ENCODE data around the gene HACD3.

HACD3 gene

DNA sequence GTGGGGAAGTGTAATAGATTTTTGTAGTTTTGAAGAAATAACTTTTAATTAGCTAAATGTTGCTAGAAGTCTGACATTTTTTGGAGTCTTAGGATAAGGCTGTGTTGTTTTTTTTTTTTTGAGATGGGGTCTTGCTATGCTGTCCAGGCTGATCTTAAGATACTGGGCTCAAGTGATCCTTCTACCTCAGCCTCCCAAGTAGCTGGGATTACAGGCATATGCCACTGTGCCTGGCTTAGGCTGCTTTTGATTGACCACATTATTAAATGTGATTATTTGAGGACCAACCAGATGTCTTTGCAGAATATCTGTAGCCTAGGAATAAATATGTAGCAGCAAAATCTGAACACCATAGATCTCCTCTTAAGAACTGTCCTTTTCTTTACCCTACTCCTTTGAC, 29.7 kb downstream of the HACD3 start:
- TF ChIP-seq, protein P1, sequence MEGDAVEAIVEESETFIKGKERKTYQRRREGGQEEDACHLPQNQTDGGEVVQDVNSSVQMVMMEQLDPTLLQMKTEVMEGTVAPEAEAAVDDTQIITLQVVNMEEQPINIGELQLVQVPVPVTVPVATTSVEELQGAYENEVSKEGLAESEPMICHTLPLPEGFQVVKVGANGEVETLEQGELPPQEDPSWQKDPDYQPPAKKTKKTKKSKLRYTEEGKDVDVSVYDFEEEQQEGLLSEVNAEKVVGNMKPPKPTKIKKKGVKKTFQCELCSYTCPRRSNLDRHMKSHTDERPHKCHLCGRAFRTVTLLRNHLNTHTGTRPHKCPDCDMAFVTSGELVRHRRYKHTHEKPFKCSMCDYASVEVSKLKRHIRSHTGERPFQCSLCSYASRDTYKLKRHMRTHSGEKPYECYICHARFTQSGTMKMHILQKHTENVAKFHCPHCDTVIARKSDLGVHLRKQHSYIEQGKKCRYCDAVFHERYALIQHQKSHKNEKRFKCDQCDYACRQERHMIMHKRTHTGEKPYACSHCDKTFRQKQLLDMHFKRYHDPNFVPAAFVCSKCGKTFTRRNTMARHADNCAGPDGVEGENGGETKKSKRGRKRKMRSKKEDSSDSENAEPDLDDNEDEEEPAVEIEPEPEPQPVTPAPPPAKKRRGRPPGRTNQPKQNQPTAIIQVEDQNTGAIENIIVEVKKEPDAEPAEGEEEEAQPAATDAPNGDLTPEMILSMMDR (IDR thresholded peaks at IDR 0.05; ENCODE audit: low read depth, low read length) = no peak
- Histone ChIP-seq H3K4me3 (ENCODE audit: low read depth, low read length) (no peak overlapping the region), H3K9me3 (no peaks in the 10 kb centered on the region), H3K4me1 (0 out of 2 replicates have a peak, but pooled peaks cover 3% of the 10 kb centered on the region), H3K36me3 (peaks cover 90% of the 10 kb centered on the region), H3K27me3 (no peaks in the 10 kb centered on the region)
- no peak for DNase-seq

DNA sequence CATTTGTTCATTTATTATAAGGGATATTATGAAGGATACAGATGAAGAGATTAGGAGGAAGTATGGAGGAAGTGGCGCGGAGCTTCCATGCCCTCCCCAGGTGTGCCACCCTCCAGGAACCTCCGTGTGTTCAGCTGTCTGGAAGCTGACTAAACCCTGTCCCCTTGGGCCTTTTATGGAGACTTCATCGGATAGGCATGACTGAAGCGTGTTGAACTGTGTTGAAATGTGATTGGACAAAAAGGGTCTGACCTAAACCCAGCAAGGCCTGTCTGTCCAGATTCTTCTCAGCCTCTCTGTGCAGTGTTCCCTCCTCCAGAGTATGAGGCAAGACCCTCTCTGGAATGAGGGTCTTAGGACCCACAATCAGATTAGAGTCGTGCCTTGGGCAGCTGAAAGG, 31.7 kb downstream of the HACD3 start:
- no peak for DNase-seq
- H3K4me3 ChIP-seq (ENCODE audit: low read depth, low read length) = no peak overlapping the region
- TF ChIP-seq, protein P1 (IDR thresholded peaks at IDR 0.05; ENCODE audit: low read depth, low read length) = no peak
- H3K36me3 ChIP-seq = peaks cover 90% of the 10 kb centered on the region
- no peaks in the 10 kb centered on the region for H3K9me3 ChIP-seq
- H3K4me1 ChIP-seq = 0 out of 2 replicates have a peak, but pooled peaks cover 3% of the 10 kb centered on the region
- H3K27me3 ChIP-seq = no peaks in the 10 kb centered on the region

DNA sequence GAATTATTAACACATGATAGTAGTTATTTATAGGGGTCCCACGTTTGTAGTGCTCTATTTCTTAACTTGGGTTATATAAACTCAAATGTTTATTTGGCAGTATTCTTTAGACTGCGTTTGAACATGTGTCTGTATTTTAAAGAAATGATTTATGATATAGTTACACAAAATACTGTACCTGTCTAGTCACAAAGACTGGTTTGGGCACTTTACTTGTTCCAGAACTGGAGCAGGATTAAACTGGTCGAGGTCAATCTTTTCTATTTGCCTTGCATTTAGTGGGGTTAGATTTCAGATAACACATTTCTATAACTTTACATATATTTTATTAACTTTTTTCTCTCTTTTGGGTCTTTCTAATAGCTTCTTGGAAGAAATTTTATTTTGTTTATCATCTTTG, 39.5 kb downstream of the HACD3 start:
- H3K4me1 ChIP-seq = no peaks in the 10 kb centered on the region
- H3K36me3 ChIP-seq = peaks cover 82% of the 10 kb centered on the region
- H3K4me3 ChIP-seq (ENCODE audit: low read depth, low read length) = no peak overlapping the region
- TF ChIP-seq, protein P1 (IDR thresholded peaks at IDR 0.05; ENCODE audit: low read depth, low read length) = no peak
- no peaks in the 10 kb centered on the region for H3K9me3 ChIP-seq
- H3K27me3 ChIP-seq = no peaks in the 10 kb centered on the region
- DNase-seq = no peak

DNA sequence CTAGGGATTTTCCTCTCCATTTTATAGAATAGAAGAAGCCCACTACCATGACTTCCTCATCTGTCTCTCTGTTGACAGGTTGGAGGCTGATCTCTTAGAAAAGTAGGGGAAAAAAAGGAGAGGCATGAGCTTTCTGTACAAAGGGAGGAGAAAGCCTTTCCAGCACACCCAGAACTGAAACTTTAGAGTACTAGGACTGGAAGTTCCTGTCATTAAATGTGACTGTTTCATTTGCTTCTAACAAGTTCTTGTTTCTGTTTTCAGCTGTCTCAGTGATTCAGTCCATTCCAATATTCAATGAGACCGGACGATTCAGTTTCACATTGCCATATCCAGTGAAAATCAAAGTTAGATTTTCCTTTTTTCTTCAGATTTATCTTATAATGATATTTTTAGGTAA, 41.7 kb downstream of the HACD3 start:
- no peak for DNase-seq
- Histone ChIP-seq H3K4me1 (no peaks in the 10 kb centered on the region), H3K27me3 (no peaks in the 10 kb centered on the region), H3K4me3 (ENCODE audit: low read depth, low read length) (no peak overlapping the region), H3K9me3 (no peaks in the 10 kb centered on the region), H3K36me3 (peaks cover 72% of the 10 kb centered on the region)
- TF ChIP-seq, protein P1 (IDR thresholded peaks at IDR 0.05; ENCODE audit: low read depth, low read length) = no peak

DNA sequence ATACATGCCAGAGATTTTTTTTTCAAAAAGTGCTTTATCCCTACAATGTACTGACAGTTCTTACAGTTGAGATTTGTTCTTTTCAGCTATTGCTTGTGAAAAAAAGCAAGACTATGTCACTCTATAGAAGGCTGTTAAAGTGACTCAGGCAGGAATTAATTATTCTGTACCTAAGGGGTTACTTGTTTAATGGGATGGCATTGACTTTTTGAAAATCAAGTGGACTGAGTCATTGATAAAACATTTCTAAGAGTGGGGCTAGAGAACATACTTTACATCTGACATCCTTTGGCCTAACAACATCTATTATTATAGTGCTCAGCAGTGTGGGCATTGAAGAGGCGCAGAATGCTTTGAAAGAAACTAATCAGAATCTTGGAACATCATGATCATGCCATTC, 46.4 kb downstream of the HACD3 start:
- Histone ChIP-seq H3K36me3 (peaks cover 72% of the 10 kb centered on the region), H3K27me3 (no peaks in the 10 kb centered on the region), H3K4me1 (peaks cover 13% of the 10 kb centered on the region), H3K9me3 (no peaks in the 10 kb centered on the region), H3K4me3 (ENCODE audit: low read depth, low read length) (no peak overlapping the region)
- no peak for DNase-seq
- TF ChIP-seq, protein P1 (IDR thresholded peaks at IDR 0.05; ENCODE audit: low read depth, low read length) = no peak

DNA sequence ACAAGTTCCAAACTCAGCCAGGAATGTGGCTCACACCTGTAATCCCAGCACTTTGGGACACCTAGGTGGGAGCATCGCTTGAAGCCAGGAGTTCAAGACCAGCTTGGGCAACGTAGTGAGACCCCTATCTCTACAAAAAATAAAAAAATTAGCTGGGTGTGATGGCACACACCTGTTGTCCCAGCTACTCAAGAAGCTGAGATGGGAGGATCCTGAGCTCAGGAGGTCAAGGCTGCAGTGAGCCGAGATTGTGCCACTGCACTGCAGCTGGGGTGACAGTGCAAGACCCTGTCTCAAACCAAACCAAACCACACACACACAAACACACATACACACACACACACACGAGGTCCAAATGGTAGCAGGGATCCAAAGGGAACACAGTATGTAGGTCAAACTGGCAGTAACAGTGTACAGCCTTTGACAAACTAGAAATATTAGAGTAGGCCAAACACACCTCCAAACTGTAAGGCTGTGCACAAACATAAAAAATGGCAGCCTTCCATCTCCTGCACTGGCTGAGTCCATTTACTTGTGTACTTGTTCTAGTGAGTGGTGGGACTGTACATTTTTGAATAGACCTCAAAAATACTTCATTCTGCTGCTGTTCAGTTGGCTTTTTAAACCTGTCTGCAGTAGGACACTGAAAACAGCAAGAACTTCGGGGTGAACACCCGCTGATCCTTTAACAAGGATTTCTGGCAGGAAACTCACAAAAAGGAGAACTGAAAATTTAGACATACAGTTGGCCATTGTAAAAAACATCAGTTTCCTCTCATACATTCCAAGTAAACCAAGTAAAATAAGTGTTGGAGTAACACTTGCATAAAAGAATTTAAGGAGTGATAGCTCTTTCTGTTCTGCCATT, 47.1 kb downstream of the HACD3 start:
- TF ChIP-seq, protein P1 (IDR thresholded peaks at IDR 0.05; ENCODE audit: low read depth, low read length) = no peak
- Histone ChIP-seq H3K4me3 (ENCODE audit: low read depth, low read length) (no peak overlapping the region), H3K27me3 (no peaks in the 10 kb centered on the region), H3K4me1 (peaks cover 13% of the 10 kb centered on the region), H3K9me3 (no peaks in the 10 kb centered on the region), H3K36me3 (peaks cover 66% of the 10 kb centered on the region)
- no peak for DNase-seq
